ENCODE data around the gene ZNF100.
"Not testable (repeated sequence)": the region's sequence is repeated elsewhere in the genome, so short reads cannot be mapped to it uniquely, and the experiment has no call there.

Gene ZNF100

DNA sequence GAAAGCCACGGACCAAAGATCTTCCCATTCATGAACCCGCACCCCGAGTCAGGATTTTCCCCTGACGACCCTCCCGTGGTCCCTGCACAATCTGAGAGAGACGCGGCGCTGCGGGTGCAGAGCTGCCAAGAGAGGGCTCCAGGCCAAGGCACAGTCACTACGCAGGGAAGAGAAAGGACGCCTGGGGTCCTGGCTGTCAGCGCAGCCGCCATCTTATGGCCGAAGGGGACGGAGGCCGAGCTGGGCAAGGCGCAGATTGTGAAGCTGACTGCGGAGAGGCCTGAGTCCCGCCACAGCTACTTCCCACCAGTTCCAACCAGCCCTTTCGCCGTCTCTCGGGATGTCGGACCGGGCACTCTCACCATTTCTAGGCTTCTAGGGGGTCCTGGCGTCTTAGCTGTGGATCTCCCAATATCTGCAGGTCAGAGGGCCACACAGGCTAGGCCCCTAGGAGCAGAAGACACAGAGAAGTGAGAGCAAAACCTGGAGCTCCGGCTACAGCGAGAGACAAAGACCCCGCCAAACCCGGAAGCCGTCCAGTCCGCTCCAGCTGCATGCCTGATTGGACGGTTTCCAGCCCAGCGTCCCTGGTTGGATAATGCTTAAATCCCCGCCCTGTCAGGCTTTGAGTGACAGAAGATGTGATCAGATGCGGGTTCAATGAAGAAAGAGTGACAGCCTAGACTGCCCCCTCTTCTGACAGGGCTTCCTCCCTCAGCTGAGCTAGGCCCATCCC, at the start of gene ZNF100:
Gene ZNF100 (minus strand): TSS at position 515 of the 736 bp plus-strand sequence. CDS start 150 bp downstream, at position 365.
- DNase-seq (ENCODE audit: low read depth in 2 of 2): peak; percentile 72 to 80

- DNase-seq (ENCODE audit: low read depth in 2 of 2): no peak
Observed at GRCh38 chr19:21812448-21812847, 45.1 kb upstream of the ZNF100 start.

DNA sequence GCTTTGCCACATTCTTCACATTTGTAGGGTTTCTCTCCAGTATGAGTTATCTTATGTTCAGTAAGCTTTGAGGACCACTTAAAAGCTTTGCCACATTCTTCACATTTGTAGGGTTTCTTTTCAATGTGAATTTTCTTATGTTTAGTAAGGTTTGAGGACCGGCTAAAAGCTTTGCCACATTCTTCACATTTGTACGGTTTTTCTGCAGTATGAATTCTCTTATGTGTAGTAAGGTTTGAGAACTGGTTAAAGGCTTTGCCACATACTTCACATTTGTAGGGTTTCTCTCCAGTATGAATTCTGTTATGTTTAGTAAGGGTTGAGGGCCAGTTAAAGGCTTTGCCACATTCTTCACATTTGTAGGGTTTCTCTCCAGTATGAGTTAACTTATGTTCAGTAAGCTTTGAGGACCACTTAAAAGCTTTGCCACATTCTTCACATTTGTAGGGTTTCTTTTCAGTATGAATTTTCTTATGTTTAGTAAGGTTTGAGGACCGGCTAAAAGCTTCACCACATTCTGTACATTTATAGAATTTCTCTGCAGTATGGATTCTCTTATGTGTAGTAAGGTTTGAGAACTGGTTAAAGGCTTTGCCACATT, 41.1 kb upstream of the ZNF100 start:
- not testable (repeated sequence) for DNase-seq (ENCODE audit: low read depth in 2 of 2)

DNA sequence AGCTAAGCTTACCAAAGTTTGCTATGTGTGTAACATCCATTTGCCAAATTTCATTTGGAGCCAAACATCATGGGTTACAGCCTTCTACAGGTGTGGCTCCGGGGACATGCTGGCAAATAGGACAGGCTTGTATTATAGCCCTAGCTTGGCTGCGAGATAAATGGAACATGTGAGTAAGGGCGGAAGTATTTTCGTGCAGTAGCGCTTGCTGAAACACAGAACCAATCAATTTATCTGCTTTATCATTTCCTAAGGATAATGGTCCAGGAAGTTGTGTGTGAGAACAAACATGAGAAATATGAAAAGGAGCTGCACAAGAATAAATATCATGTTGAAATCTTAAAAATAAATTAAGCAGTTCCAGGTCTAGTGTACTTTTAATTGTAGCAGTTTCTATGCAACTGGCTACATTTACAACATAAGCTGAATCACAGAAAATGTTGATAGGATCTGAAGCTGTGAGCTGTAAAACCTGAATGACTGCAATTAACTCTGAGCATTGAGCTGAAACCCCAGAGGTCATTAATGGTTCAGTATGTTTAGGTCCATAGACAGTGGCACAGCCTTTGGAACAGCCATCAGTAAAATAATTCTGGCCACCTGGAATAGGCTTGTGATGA, 22.2 kb upstream of the ZNF100 start:
- DNase-seq (ENCODE audit: low read depth in 2 of 2): no peak

- no peak for DNase-seq (ENCODE audit: low read depth in 2 of 2)
Observed at GRCh38 chr19:21786936-21787335, 19.6 kb upstream of the ZNF100 start.

DNA sequence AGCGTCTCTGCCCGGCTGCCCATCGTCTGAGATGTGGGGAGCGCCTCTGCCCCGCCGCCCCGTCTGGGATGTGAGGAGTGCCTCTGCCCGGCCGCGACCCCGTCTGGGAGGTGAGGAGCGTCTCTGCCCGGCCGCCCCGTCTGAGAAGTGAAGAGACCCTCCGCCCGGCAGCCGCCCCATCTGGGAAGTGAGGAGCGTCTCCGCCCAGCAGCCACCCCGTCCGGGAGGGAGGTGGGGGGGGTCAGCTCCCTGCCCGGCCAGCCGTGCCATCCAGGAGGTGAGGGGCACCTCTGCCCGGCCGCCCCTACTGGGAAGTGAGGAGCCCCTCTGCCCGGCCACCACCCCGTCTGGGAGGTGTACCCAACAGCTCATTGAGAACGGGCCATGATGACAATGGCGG, 8.4 kb upstream of the ZNF100 start:
- DNase-seq (ENCODE audit: low read depth in 2 of 2): not testable (repeated sequence)

DNA sequence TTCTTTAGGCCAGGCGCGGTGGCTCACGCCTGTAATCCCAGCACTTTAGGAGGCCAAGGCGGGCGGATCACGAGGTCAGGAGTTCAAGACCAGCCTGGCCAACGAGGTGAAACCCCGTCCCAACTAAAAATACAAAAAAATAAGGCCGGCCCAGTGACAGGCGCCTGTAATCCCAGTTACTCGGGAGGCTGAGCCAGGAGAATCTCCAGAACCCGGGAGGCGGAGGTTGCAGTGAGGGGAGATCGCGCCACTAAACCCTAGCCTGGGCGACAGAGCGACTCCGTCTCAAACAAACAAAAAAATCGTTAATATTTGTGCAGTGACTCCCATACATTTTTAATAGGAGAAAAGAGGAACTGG, 694 bp downstream of the ZNF100 start:
- not testable (repeated sequence) for DNase-seq (ENCODE audit: low read depth in 2 of 2)

- DNase-seq (ENCODE audit: low read depth in 2 of 2): peak in 1 of 2 donors; percentile 4
Observed at GRCh38 chr19:21765151-21765550, 2.2 kb downstream of the ZNF100 start.

DNA sequence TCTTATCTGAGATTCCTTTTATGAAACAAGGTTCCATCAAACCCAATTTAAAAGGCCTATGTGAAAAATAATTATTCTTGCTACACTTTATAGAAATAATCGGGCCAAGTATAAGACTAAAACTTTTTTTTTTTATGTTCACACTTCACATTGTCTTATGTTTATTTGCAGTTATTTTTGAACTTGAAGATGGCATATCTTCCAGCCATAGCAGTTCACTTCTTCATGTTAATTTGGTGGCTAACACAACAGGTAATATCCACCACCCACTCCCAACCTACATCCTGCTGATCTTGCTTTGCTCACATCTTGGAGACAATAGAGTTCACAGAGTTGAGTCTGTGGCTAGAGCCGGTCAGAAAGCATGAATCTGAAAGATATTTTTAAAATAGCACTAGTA, 5.8 kb downstream of the ZNF100 start:
- not testable (repeated sequence) for DNase-seq (ENCODE audit: low read depth in 2 of 2)

- DNase-seq (ENCODE audit: low read depth in 2 of 2): no peak
Observed at GRCh38 chr19:21758296-21758695, 9.1 kb downstream of the ZNF100 start.

- not testable (repeated sequence) for DNase-seq (ENCODE audit: low read depth in 2 of 2)
Observed at GRCh38 chr19:21755555-21755954, 11.8 kb downstream of the ZNF100 start.

GRCh38 chr19:21751384-21751783, 16.0 kb downstream of the ZNF100 start:
- DNase-seq (ENCODE audit: low read depth in 2 of 2): no peak

DNA sequence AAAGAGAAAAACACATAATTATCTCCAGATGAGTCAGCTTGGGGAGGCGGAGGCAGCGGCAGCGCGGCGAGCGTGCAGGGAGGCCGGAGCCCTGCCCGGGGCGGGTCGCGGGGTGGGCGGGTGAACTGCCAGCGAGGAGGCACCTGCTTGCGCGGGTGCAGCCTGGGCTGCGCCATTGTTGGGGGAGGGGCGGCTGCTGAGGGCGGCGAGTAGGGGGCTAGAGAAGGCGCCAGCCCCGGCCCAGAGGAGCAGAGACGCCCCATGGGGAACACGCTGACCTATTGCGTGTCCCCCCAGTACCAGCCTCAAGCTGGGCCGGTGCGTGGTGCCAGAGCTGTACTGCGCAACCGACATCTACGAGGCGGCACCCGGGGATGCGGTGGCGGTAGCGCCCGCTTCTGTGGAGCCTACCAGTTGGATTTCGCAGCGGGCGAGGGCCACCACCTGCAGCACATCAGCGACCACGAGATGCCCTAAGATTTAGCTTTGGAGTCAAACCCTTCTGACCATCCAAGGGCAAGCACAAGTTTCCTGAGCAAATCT, 16.7 kb downstream of the ZNF100 start:
- DNase-seq (ENCODE audit: low read depth in 2 of 2): no peak

- no peak for DNase-seq (ENCODE audit: low read depth in 2 of 2)
Observed at GRCh38 chr19:21749090-21749489, 18.3 kb downstream of the ZNF100 start.

- no peak for DNase-seq (ENCODE audit: low read depth in 2 of 2)
Observed at GRCh38 chr19:21748088-21748487, 19.3 kb downstream of the ZNF100 start.

DNA sequence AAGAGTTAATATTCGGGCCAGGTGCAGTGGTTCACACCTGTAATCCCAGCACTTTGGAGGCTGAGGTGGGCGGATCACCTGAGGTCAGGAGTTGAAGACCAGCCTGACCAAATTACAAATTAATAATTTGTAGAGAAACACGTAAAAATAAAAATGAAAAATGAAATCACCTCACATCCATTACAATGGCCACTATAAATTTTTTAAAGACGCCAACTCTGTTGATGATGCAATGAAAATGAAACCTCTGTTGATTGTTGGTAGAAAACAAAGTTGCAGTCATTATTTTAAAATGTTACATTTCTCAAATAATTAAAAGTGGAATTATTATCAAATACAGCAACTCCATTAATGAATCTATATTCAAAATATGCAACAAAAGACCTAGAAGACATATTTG, 26.8 kb downstream of the ZNF100 start:
- no peak for DNase-seq (ENCODE audit: low read depth in 2 of 2)

GRCh38 chr19:21726942-21727747, 40.2 kb downstream of the ZNF100 start:
- DNase-seq (ENCODE audit: low read depth in 2 of 2): not testable (repeated sequence)

- no peak for DNase-seq (ENCODE audit: low read depth in 2 of 2)
Observed at GRCh38 chr19:21713761-21714160, 53.6 kb downstream of the ZNF100 start.

DNA sequence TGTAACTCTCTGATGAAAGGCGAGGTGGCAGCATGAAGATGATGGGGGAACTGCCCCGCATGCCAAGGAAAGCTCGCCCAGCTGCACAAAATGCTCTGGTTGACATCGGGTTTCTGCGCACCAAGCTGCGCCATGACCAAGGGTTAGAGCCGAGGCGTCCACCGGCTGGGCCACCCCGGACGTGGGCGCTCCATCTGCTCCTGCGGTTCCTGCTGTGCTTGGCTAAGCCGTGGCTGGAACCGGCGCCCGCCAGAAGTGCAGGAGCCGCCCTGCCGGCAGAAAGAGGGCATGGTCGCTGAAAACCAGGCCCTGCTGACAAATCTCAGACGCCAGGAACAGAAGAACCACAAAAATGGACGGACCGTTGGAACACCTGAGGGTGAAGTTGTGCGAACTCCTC, 57.9 kb downstream of the ZNF100 start:
- DNase-seq (ENCODE audit: low read depth in 2 of 2): no peak

DNA sequence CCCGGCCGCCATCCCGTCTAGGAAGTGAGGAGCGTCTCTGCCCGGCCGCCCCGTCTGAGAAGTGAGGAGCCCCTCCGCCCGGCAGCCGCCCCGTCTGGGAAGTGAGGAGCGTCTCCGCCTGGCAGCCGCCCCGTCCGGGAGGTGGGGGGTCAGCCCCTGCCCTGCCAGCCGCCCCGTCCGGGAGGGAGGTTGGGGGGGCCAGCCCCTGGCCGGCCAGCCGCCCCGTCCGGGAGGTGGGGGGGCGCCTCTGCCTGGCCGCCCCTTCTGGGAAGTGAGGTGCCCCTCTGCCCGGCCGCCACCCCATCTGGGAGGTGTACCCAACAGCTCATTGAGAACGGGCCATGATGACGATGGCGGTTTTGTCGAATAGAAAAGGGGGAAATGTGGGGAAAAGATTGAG, 59.5 kb downstream of the ZNF100 start:
- not testable (repeated sequence) for DNase-seq (ENCODE audit: low read depth in 2 of 2)

DNA sequence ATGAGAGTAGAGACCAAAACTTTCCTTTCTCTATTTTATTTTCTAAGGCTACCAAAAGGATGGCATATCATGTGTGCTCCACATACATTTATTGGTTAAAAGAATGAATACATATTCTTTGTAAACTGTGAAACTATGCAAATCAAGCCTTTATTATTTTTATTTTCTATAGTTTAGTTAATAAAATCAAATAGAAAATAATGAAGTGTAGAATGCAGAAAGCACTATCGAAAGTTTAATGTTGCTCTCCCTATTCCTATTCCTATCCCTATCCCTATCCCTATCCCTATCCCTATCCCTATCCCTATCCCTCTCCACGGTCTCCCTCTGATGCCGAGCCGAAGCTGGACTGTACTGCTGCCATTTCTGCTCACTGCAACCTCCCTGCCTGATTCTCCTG, 60.3 kb downstream of the ZNF100 start:
- no peak for DNase-seq (ENCODE audit: low read depth in 2 of 2)

DNA sequence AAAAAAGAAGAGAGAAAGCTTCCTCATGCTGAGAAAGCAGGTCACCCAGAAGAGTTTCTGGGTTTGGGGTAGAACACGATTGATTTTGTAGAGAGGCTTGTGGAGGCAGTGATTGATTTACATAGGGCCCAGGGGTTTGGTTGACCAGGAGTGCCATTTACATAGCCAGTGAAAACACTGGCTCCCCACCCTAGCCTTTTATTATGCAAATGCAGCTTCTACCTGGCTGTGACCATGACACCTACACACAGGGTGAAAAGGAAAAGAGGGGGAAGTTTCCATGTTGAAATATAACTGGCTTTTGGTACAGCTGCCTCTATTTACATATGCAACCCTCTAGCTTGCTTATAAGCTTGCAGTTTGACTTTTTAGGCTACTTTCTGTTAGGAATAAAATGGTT, 62.0 kb downstream of the ZNF100 start:
- no peak for DNase-seq (ENCODE audit: low read depth in 2 of 2)
